GM12878 (cell line): ENCODE data around the gene P2RX1. TPM values are rescaled to one million over a fixed set of nuclear protein-coding genes. Genes with fewer than 3 reads are reported as not detected.

Experiments
- ATAC-seq: fragments of 200-7000 bp; cut with Tn5 transposase; 3 replicates; pipeline ENCODE4 v1.9.1; 2020; ENCODE audit warnings: mild to moderate bottlenecking, moderate library complexity
- BruUV-seq: library from RNA; stranded (reverse); fragments of 400-500 nt; replicated peaks from 2 replicates; lab custom pipeline; 2021; lab: Mats Ljungman, UMichigan
- CTCF ChIA-PET: fragments of 300-600 bp; sonication (Branson Sonifier 250); formaldehyde crosslinking; extraction: SDS; loops from one replicate; lab custom pipeline; 2021; ENCODE audit warnings: inconsistent platforms; lab: Yijun Ruan, JAX
- POLR2A ChIA-PET: fragments of 350-600 bp; formaldehyde crosslinking; extraction: SDS; loops from one replicate; lab custom pipeline; 2021; ENCODE audit warnings: inconsistent platforms; lab: Charles Lee
- RAD21 ChIA-PET: fragments of 300-600 bp; sonication (Branson Sonifier 250); formaldehyde crosslinking; loops from one replicate; lab custom pipeline; 2023; ENCODE audit warnings: antibody characterized with exemption; ENCODE audit not compliant: unreplicated experiment; lab: Charles Lee
- SMC1A ChIA-PET: fragments of 300-600 bp; sonication (Branson Sonifier 250); formaldehyde crosslinking; loops from one replicate; lab custom pipeline; 2023; ENCODE audit not compliant: unreplicated experiment, uncharacterized antibody; lab: Charles Lee
- DNase-seq: peaks from one replicate; pipeline ENCODE4 v3.0.0-alpha.2; 2011; ENCODE audit warnings: low read depth, low spot score
- FAIRE-seq: peaks from 3 replicates; lab custom pipeline; 2011; peaks lifted over from hg19 to GRCh38; lab: Jason Lieb, UNC
- H2AFZ ChIP-seq: 2 replicates; pipeline ENCODE4 v1.6.0; 2011; ENCODE audit warnings: low read depth, low read length, control low read depth; ENCODE audit not compliant: control insufficient read depth
- H3K27ac ChIP-seq: 2 replicates; pipeline ENCODE4 v1.5.1; 2011; ENCODE audit warnings: control low read depth; ENCODE audit not compliant: control insufficient read depth, insufficient read depth
- H3K27me3 ChIP-seq, 2 experiments: replicated peaks in 1 of 2; 2 replicates each; pipeline versions ENCODE4 v1.6.0 to v1.6.1; 2011; ENCODE audit warnings: low read length in 1 of 2; ENCODE audit not compliant: control insufficient read depth in 2 of 2, insufficient read depth in 2 of 2
- H3K36me3 ChIP-seq, 2 experiments: 2 replicates each; pipeline ENCODE4 v1.5.1; 2011; ENCODE audit warnings: low read length in 1 of 2; ENCODE audit not compliant: control insufficient read depth in 2 of 2, insufficient read depth in 2 of 2
- H3K4me1 ChIP-seq: 2 replicates; pipeline ENCODE4 v1.6.1; 2011; ENCODE audit warnings: mild to moderate bottlenecking, low read length, moderate library complexity, mixed read lengths; ENCODE audit not compliant: control insufficient read depth, insufficient read depth
- H3K4me2 ChIP-seq: 2 replicates; pipeline ENCODE4 v1.6.0; 2011; ENCODE audit warnings: control low read depth; ENCODE audit not compliant: control insufficient read depth, insufficient read depth
- H3K4me3 ChIP-seq: fragments of 200-600 bp; sonication (generic); 2 replicates; pipeline ENCODE4 v1.5.1; 2016
- H3K79me2 ChIP-seq: 2 replicates; pipeline ENCODE4 v1.6.0; 2011; ENCODE audit warnings: low read length; ENCODE audit not compliant: control insufficient read depth, insufficient read depth
- H3K9ac ChIP-seq: 2 replicates; pipeline ENCODE4 v1.8.0; 2011; ENCODE audit warnings: low read length, control low read depth, mixed read lengths; ENCODE audit not compliant: control insufficient read depth, insufficient read depth
- H3K9me3 ChIP-seq: replicated peaks from 3 replicates; pipeline ENCODE4 v1.5.1; 2011; ENCODE audit warnings: mild to moderate bottlenecking, low read length; ENCODE audit not compliant: control insufficient read depth, insufficient read depth
- H4K20me1 ChIP-seq: 2 replicates; pipeline ENCODE4 v1.6.0; 2011; ENCODE audit not compliant: control insufficient read depth, insufficient read depth
- CHD4 ChIP-seq: fragments of 200-600 bp; sonication (generic); IDR thresholded peaks from 2 replicates; pipeline ENCODE4 v1.6.1; 2016; ENCODE audit warnings: mild to moderate bottlenecking
- CUX1 ChIP-seq: IDR thresholded peaks from 2 replicates; pipeline ENCODE4 v1.6.1; 2012; ENCODE audit warnings: improper control_type of control experiment, low read depth, low read length; ENCODE audit not compliant: insufficient replicate concordance
- E2F4 ChIP-seq: IDR thresholded peaks from 2 replicates; pipeline ENCODE4 v1.6.1; 2012; ENCODE audit warnings: low read depth, low read length, improper control_type of control experiment
- EED ChIP-seq: sonication (generic); IDR thresholded peaks from 2 replicates; pipeline ENCODE4 v1.6.1; 2016; ENCODE audit warnings: antibody characterized with exemption, low read depth
- FOS ChIP-seq: IDR thresholded peaks from 3 replicates; pipeline ENCODE4 v1.6.1; 2011; ENCODE audit warnings: borderline replicate concordance; ENCODE audit not compliant: insufficient read length; ENCODE audit errors: extremely low read depth
- LARP7 ChIP-seq: fragments of 450-650 bp; IDR thresholded peaks from 2 replicates; pipeline ENCODE4 v1.6.1; 2017; ENCODE audit warnings: mild to moderate bottlenecking
- MEF2A ChIP-seq: IDR thresholded peaks from 2 replicates; pipeline ENCODE4 v1.6.1; 2011; ENCODE audit warnings: low read depth, mild to moderate bottlenecking, low read length, moderate library complexity; ENCODE audit not compliant: insufficient read depth
- RFX5 ChIP-seq: IDR thresholded peaks from 2 replicates; pipeline ENCODE4 v1.6.1; 2011; ENCODE audit warnings: low read depth, low read length, improper control_type of control experiment
- SIX5 ChIP-seq: IDR thresholded peaks from 2 replicates; pipeline ENCODE4 v1.6.1; 2011; ENCODE audit warnings: mild to moderate bottlenecking, low read depth, low read length, moderate library complexity; ENCODE audit not compliant: severe bottlenecking
- TCF3 ChIP-seq: IDR thresholded peaks from 2 replicates; pipeline ENCODE4 v1.6.1; 2012; ENCODE audit warnings: low read depth, mild to moderate bottlenecking, low read length, borderline replicate concordance; ENCODE audit not compliant: insufficient read depth
- ZNF217 ChIP-seq: fragments of 450-650 bp; IDR thresholded peaks from 2 replicates; pipeline ENCODE4 v1.6.1; 2017; ENCODE audit warnings: antibody characterized with exemption, mild to moderate bottlenecking
- ZNF274 ChIP-seq: IDR thresholded peaks from one replicate; pipeline ENCODE4 v1.8.0; 2011; ENCODE audit not compliant: insufficient read length, insufficient read depth
- WGBS: methylation state at CpG from one replicate; pipeline ENCODE4 v1.1.6; 2016; ENCODE audit warnings: low lambda C conversion rate; ENCODE audit not compliant: insufficient replicate concordance, insufficient coverage; ENCODE audit errors: missing lambda C conversion rate; 5-methylcytosine and 5-hydroxymethylcytosine counted together
- in situ Hi-C: fragments of 300-500 bp; cut with MboI; formaldehyde crosslinking; loops from 9 replicates; pipeline ENCODE4 v1.14.3; 2018; ENCODE audit warnings: mixed read lengths
- intact Hi-C: fragments of 100-400 bp; cut with micrococcal nuclease; formaldehyde crosslinking; loops from one replicate; pipeline ENCODE4 v1.14.2; 2022; ENCODE audit not compliant: unreplicated experiment
- polyA plus RNA-seq, 11 experiments: library from polyadenylated mRNA; depleted of rRNA in 4 of 11; unstranded in 6 of 11; stranded (reverse) in 5 of 11; fragments of >200 nt; fragmentation: Nextera tagmentation in 4 of 11; fragmentation: Illumina TruSeq in 1 of 11; extraction: Ambion mirVana in 4 of 11; extraction: Trizol in 1 of 11; gene quantifications; 1 replicate in 1 of 11; 2 replicates in 10 of 11; pipeline versions ENCODE4 v1.2.1 to v1.2.3, GENCODE V29; 2011 to 2016; ENCODE audit warnings: inconsistent platforms in 2 of 11, missing spikeins in 2 of 11, low read depth in 1 of 11
- total RNA-seq, 4 experiments: library from RNA; depleted of rRNA in 3 of 4; stranded (reverse); fragments of >200 nt in 3 of 4; fragmentation: Illumina TruSeq in 1 of 4; extraction: Trizol in 1 of 4; gene quantifications; 2 replicates each; pipeline versions ENCODE4 v1.2.1 to v1.2.3, GENCODE V29; 2013 to 2021
- TF ChIP-seq, protein P1 (sequence below): fragments of 450-650 bp; IDR thresholded peaks from 2 replicates; pipeline ENCODE4 v1.6.1; 2017; ENCODE audit warnings: antibody characterized with exemption, mild to moderate bottlenecking, moderate library complexity
- TF ChIP-seq, protein P2 (sequence below): fragments of 450-650 bp; IDR thresholded peaks from 2 replicates; pipeline ENCODE4 v1.6.1; 2017; ENCODE audit warnings: mild to moderate bottlenecking

The P2RX1 gene
- total and polyA plus RNA-seq, 10 of the 15 experiments (the other 5 are each of a cell fraction or from before 2014, with no cell fraction given), result 0.12 to 6.2 (median 3.4) TPM

DNA sequence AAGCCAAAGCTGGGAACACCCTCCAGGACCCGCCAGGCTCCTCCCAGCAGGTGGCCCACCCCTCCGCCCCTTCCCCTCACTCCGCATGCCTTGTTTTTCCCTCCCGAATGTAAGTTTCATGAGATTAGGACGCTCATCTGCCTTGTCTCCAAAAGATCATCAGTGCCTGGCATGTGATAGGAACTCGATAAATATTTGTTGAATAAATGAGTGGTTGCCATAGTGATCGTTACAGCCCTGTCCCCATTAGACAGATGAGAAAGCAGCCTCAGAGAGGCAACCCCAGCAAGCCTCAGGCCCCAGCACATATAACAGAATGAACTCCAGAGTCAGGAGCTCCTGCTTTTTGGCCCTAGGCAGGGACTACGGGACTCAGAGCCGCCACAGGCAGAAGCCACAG, 28.5 kb downstream of the P2RX1 start:
- SMC1A ChIA-PET, result interaction anchor here (0.7 kb wide), 1 partner anchor 85 kb away, joined by 3 read pairs; no protein-coding TSS in a partner anchor
- no peak for ATAC-seq
- Histone ChIP-seq H4K20me1 (no peaks in the 10 kb centered on the region), H3K36me3 (no peaks in the 10 kb centered on the region), H3K4me2 (no peak overlapping the region), H3K4me3 (no peak overlapping the region), H3K79me2 (no peaks in the 10 kb centered on the region), H3K9me3 (no peaks in the 10 kb centered on the region), H3K4me1 (no peaks in the 10 kb centered on the region; the same call in 1 of the 2 replicates), H2AFZ (no peak overlapping the region), H3K27ac (no peak overlapping the region), H3K9ac (no peak overlapping the region), H3K27me3 (peaks cover 0 to 2% of the 10 kb centered on the region in 2 experiments; a peak in 1 of 4 replicates)
- WGBS, result 51% methylated on average over 7 of the region's 9 CpGs
- intact Hi-C loops (no loop called here), in situ Hi-C loops (no loop called here)
- FAIRE-seq, result no peak
- POLR2A ChIA-PET, result interaction anchor here (0.6 kb wide), 1 partner anchor 32 kb away, joined by 6 read pairs; no protein-coding TSS in a partner anchor
- RAD21 ChIA-PET, result no interaction called here
- CTCF ChIA-PET, result no interaction called here
- no peak for DNase-seq
- no TSS peak for BruUV-seq
- TF ChIP-seq CUX1 (no peak), SIX5 (no peak), TCF3 (no peak), EED (no peak), CHD4 (no peak), FOS (no peak), RFX5 (no peak), E2F4 (no peak), ZNF274 (no peak), MEF2A (no peak), LARP7 (no peak), ZNF217 (no peak)
- TF ChIP-seq, protein P1, sequence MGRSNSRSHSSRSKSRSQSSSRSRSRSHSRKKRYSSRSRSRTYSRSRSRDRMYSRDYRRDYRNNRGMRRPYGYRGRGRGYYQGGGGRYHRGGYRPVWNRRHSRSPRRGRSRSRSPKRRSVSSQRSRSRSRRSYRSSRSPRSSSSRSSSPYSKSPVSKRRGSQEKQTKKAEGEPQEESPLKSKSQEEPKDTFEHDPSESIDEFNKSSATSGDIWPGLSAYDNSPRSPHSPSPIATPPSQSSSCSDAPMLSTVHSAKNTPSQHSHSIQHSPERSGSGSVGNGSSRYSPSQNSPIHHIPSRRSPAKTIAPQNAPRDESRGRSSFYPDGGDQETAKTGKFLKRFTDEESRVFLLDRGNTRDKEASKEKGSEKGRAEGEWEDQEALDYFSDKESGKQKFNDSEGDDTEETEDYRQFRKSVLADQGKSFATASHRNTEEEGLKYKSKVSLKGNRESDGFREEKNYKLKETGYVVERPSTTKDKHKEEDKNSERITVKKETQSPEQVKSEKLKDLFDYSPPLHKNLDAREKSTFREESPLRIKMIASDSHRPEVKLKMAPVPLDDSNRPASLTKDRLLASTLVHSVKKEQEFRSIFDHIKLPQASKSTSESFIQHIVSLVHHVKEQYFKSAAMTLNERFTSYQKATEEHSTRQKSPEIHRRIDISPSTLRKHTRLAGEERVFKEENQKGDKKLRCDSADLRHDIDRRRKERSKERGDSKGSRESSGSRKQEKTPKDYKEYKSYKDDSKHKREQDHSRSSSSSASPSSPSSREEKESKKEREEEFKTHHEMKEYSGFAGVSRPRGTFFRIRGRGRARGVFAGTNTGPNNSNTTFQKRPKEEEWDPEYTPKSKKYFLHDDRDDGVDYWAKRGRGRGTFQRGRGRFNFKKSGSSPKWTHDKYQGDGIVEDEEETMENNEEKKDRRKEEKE, result no peak
- TF ChIP-seq, protein P2, sequence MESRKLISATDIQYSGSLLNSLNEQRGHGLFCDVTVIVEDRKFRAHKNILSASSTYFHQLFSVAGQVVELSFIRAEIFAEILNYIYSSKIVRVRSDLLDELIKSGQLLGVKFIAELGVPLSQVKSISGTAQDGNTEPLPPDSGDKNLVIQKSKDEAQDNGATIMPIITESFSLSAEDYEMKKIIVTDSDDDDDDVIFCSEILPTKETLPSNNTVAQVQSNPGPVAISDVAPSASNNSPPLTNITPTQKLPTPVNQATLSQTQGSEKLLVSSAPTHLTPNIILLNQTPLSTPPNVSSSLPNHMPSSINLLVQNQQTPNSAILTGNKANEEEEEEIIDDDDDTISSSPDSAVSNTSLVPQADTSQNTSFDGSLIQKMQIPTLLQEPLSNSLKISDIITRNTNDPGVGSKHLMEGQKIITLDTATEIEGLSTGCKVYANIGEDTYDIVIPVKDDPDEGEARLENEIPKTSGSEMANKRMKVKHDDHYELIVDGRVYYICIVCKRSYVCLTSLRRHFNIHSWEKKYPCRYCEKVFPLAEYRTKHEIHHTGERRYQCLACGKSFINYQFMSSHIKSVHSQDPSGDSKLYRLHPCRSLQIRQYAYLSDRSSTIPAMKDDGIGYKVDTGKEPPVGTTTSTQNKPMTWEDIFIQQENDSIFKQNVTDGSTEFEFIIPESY, result no peak
